Fibroblast of the aortic adventitia (primary cell): Measurements from ENCODE around the gene PLSCR1. TPM values are rescaled to one million over a fixed set of nuclear protein-coding genes. Genes with fewer than 3 reads are reported as not detected.

Experiments
- DNase-seq: peaks from one replicate; pipeline ENCODE4 v3.0.0-alpha.2; 2010; ENCODE audit warnings: low read depth
- H3K4me3 ChIP-seq: 2 replicates; pipeline ENCODE4 v1.5.1; 2011; ENCODE audit warnings: low read depth, mild to moderate bottlenecking, control low read depth, low read length, moderate library complexity
- CTCF ChIP-seq: IDR thresholded peaks from 2 replicates; pipeline ENCODE4 v1.5.1; 2011; ENCODE audit warnings: mild to moderate bottlenecking, low read length, control low read depth, inconsistent platforms; ENCODE audit not compliant: insufficient read depth
- total RNA-seq: library from RNA; depleted of rRNA; stranded (reverse); fragments of >200 nt; gene quantifications from 2 replicates; pipeline ENCODE4 v1.2.3, GENCODE V29; 2012; ENCODE audit warnings: low replicate concordance

PLSCR1 gene
- total RNA-seq, result 97.4 and 173 TPM in 2 replicates

GRCh38 chr3:146544002-146544928, at the start of gene PLSCR1:
TSS of gene PLSCR1 (minus strand) at chr3:146544607. CDS start at chr3:146536552, 8,055 bp downstream.
- TF ChIP-seq CTCF, result no peak
- DNase-seq, result peak; percentile 96
- peak within 1 kb of the TSS; percentile 85 for H3K4me3 ChIP-seq

GRCh38 chr3:146593776-146594175, 49.4 kb upstream of the PLSCR1 start:
- H3K4me3 ChIP-seq, result no peak overlapping the region
- DNase-seq, result no peak
- no peak for TF ChIP-seq CTCF

GRCh38 chr3:146590521-146590920, 46.1 kb upstream of the PLSCR1 start:
- peak; percentile 52 for DNase-seq
- no peak for TF ChIP-seq CTCF

GRCh38 chr3:146589899-146590508, 45.6 kb upstream of the PLSCR1 start:
- TF ChIP-seq CTCF, result peak; percentile 56
- peak; percentile 76 for DNase-seq
- H3K4me3 ChIP-seq, result no peak overlapping the region

More at GRCh38 chr3:146590521-146590920, 46.1 kb upstream of the PLSCR1 start:
- H3K4me3 ChIP-seq, result no peak overlapping the region

- H3K4me3 ChIP-seq, result no peak overlapping the region
Measured at GRCh38 chr3:146585156-146585555, 40.7 kb upstream of the PLSCR1 start.

More at GRCh38 chr3:146585156-146585555, 40.7 kb upstream of the PLSCR1 start:
- no peak for TF ChIP-seq CTCF
- no peak for DNase-seq
